Stromal cell of bone marrow (primary cell): ENCODE measurements around the gene DYNLT2.
"Not testable (repeated sequence)": the region's sequence is repeated elsewhere in the genome, so short reads cannot be mapped to it uniquely, and the experiment has no call there.

Experiments used
- DNase-seq: peaks from one replicate; pipeline ENCODE4 v3.0.0-alpha.2; 2012; ENCODE audit warnings: low read depth

The DYNLT2 gene

GRCh38 chr6:169783971-169784820, 32.8 kb upstream of the DYNLT2 start:
- DNase-seq, result no peak

DNA sequence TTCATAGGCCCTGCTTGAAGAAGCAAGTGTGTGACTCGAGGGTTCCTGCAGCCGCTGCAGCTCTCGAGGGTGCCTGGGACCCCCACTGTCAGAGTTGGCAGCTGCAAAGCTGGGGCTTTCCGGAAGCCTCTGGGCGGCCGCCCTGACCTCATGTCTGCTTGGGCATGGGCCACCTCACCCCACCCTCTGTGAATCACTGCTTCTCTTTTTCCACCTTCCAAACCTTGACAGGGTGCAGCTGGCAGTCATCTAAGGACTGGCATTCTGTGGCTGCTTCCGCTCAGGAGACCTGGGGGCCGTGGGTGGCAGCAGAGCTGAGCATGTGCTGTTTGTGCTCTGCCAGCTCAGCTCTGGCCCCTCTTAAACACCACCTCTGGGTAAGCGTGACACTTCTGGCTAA, 32.0 kb upstream of the DYNLT2 start:
- no peak for DNase-seq

DNA sequence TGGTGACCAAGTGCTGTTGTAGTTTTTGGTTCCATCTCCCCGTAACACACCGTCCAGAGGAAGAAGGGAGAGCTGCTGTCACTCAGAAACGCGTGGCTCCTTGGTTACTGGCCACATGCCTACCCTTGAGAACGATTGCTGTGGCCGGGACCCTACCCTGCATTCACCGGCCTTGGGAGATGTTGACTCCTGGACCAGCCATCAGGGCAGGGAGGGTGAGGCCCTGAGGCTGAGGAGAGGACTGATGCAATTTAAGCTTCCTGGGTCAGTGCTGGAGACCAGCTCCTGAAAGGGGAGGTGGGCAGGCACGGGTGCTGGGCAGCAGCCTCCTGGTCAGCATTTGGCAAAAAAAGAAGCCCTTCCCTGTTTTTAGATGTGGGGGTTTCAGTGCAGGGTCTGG, 31.6 kb upstream of the DYNLT2 start:
- no peak for DNase-seq

- DNase-seq, result no peak
Observed at GRCh38 chr6:169780571-169781091, 29.3 kb upstream of the DYNLT2 start.

- no peak for DNase-seq
Observed at GRCh38 chr6:169779896-169780295, 28.5 kb upstream of the DYNLT2 start.

GRCh38 chr6:169779092-169779815, 27.9 kb upstream of the DYNLT2 start:
- no peak for DNase-seq

GRCh38 chr6:169778646-169779045, 27.3 kb upstream of the DYNLT2 start:
- DNase-seq, result no peak

GRCh38 chr6:169777896-169778295, 26.5 kb upstream of the DYNLT2 start:
- DNase-seq, result no peak

DNA sequence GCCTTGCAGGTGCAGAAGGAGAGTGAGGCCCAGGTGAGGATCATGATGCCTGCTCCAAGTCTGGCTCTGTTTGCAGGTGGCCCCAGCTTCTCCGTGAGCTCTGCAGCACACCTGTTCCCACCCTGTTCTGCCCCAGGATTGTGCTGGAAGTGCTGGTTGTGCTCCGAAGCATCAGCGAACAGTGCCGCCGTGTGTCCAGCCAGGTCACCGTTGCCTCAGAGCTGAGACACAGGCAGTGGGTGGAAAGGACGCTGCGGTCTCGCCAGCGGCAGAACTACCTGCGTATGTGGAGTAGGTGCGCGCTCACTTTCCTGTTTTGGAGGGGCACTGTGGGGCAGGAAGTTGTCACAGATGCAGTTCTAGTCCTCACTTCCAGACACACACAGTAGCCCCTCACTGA, 25.0 kb upstream of the DYNLT2 start:
- no peak for DNase-seq

DNA sequence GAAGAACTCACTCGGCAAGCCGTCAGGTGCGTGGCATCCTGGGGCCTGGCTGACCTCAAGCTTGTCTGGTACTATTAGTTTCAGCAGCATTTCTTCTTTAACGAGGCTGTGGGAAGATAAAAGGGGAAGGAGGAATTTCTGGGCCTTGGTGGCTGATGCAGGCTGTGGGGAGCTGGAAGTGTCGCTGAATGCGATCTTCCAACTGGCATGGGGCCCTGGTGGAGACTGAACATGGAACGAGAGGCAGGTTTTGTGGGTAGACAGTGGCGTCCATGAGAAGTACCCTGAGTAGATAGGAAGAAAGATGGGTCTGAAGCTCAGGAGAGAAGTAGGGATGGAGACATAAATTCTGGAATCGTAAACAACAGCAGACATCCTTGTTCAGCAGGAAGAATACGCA, 23.9 kb upstream of the DYNLT2 start:
- no peak for DNase-seq

DNA sequence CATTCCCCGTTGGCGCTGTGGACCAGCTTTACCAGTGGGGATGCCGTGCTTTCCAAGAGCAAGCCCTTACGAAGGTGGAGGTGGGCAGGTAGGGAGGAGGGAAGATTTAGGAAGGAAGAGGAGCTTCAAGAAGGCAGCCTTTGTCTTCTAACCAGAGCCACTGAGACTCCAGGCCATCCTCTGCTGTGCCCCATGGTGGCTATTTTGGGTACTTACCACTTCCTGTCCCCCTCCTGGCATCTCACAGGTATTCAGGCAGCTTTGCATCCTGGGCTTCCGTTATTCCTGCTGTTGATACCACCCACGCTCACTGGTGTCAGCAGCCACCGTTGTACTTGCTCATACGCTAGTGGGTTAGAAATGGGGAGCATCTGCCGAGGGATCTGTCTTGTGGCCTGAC, 23.0 kb upstream of the DYNLT2 start:
- no peak for DNase-seq

DNA sequence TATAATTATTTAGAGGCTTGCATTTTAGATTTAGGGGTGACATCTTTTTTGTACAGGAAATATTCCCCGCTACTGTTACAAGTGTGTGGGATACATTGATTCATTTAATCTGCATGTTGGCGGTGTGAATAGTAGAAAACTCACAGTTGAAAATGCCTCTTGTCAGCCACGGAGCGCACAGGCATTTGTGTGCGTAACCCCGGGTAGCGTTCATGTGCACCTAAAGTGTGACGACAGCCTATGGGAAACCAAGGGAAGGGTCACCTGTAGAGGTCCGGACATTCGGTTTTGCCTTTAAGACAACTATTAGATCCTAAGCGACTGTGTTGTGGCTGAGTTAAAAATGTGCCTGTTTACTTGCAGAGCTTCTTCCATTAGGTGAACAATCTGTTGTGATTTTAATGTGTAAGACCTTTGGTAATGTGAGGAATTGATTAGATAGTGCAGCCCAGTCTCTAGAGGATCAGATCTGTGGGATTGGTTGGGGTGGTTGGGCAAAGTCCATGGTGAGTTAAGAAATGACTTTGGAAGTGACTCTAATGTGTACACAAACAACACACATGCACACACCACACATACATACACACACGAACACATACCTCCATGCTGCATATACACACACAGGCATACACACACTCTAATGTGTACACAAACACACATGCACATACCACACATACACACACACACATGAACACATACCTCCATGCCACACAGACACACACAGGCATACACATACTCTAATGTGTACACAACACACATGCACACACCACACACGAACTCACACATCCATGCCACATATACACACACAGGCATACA, 15.8 kb upstream of the DYNLT2 start:
- no peak for DNase-seq

DNA sequence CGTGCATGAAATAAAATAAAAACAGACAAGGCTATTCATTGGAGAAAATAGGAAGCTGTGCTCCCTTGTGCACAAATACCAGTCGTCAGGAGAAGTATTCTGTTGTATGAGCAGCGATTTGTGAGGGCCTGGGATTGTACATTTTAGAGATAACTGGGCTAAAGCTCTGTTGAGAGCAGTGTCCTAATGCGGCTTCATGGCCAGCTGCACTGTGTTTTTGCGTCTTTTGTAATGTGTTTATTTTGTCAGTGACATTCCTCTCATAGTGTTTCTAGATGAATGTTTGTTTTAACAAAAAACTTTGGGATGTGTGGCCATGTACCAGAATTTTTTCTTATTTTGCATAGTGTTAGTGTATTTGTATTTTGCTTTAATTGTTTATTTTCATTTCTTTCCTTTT, 14.9 kb upstream of the DYNLT2 start:
- DNase-seq, result no peak

DNA sequence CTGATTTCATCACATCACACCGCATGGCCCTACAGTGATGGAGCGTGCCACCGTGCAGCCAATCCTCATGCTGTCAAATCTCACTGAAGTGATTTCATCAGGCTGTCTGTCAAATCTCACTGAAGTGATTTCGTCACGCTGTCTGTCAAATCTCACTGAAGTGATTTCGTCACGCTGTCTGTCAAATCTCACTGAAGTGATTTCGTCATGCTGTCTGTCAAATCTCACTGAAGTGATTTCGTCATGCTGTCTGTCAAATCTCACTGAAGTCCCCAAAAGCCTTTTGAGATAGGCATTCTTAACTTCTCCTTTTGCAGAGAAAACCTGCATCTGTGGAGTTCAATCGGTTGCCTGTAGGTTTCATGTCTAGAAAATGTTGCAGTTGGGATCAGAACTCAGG, 14.4 kb upstream of the DYNLT2 start:
- DNase-seq, result not testable (repeated sequence)

- no peak for DNase-seq
Observed at GRCh38 chr6:169763881-169764280, 12.5 kb upstream of the DYNLT2 start.

- no peak for DNase-seq
Observed at GRCh38 chr6:169763308-169763707, 11.9 kb upstream of the DYNLT2 start.

DNA sequence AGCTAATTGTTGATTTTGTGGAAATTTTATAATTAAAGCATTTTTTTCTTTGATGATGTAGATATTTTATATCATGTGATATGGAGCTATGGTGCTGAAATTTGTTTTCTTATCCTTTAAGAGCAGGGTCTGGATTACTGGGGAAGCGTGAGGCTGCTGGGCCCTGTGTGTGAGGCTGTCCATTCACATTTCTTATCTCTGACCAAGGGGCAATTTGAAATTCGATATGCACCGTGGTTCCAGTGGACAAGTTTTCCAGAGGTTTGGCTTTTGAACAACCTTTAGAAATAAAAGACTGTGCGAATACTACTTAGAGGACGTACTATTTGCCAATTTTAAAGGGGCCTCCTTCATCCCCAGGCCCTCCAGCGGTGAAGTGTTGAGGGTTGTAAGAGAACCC, 3.8 kb upstream of the DYNLT2 start:
- DNase-seq, result no peak

DNA sequence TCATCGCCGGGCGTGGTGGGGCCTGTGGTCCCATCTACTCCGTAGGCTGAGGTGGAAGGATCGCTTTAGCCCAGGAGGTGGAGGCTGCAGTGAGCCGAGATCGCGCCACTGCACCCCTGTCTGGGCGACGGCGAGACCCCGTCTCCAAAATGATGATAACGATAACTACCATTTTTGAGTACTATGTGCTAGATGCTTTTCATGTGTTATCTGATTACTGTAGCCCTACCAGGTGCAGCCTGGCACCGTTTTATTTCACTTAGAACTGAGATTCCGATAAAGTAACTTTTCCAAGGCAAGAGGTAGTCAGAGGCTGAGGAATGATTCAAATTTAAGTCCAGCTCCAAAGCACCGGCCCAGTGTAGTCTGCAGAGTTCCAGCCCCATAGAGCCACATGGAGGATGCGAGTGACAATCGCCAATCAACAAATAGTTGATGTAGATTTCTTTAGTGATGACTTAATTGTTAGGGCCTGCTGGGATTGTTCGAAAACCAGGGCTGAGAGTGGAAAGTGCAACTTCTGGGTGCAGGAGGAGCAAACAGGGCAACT, 777 bp upstream of the DYNLT2 start:
- no peak for DNase-seq

GRCh38 chr6:169746556-169746955, 4.8 kb downstream of the DYNLT2 start:
- DNase-seq, result no peak

DNA sequence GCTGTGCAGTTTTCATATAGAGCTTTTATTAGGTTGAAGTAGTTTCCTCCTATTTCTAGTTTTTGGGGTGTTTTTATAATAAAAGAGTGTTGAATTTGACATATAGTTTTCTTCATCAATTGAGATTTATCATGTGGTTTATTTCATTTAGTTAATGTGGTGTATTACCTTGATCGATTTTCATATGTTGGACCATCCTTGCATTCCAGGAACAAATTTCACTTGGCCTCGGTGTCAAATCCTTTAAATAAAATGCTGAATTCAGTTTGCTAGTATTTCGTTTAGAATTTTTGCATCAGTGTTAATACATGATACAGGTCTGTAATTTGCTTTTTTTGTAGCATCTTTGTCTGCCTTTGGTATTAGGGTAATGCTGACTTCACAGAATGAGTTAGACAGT, 6.0 kb downstream of the DYNLT2 start:
- DNase-seq, result no peak

- DNase-seq, result no peak
Observed at GRCh38 chr6:169741344-169741743, 10.0 kb downstream of the DYNLT2 start.

GRCh38 chr6:169738976-169739529, 12.3 kb downstream of the DYNLT2 start:
- no peak for DNase-seq
